Activated CD8-positive, alpha-beta memory T cell treated with anti-CD3 and anti-CD28 coated beads for 4 hours (primary cell): Measurements from ENCODE around the gene ABRACL.
A peak's percentile ranks its signal among the peaks of the same experiment; 100 is the strongest.
"Not testable (repeated sequence)": the region's sequence is repeated elsewhere in the genome, so short reads cannot be mapped to it uniquely, and the experiment has no call there.

Source experiments
- DNase-seq, 2 donors: peaks; one replicate each; pipeline ENCODE4 v3.0.0-alpha.2; 2020; ENCODE audit warnings: low read depth in 2 of 2

The ABRACL gene

GRCh38 chr6:139028658-139029469 is at the start of gene ABRACL:
ABRACL (plus strand) TSS chr6:139028745; CDS start chr6:139034161, 5,416 bp downstream.
- DNase-seq, result peak; percentile 62 to 76

GRCh38 chr6:138979365-138979764 is 49.2 kb upstream of the ABRACL start:
- DNase-seq, result no peak

GRCh38 chr6:138979813-138980668 is 48.5 kb upstream of the ABRACL start:
- no peak for DNase-seq

GRCh38 chr6:138981416-138981815 is 47.1 kb upstream of the ABRACL start:
- no peak for DNase-seq

GRCh38 chr6:138986578-138986977 is 42.0 kb upstream of the ABRACL start:
- DNase-seq, result no peak

- DNase-seq, result no peak
Observed at GRCh38 chr6:138987080-138987642, 41.4 kb upstream of the ABRACL start.

GRCh38 chr6:138987643-138988468 is 40.7 kb upstream of the ABRACL start, which contains the start of gene REPS1:
REPS1 (minus strand) TSS chr6:138988253; CDS start chr6:138987682, 571 bp downstream.
- peak; percentile 81 to 84 for DNase-seq

GRCh38 chr6:138988469-138988834 is 40.1 kb upstream of the ABRACL start:
- DNase-seq, result no peak

GRCh38 chr6:138989098-138989983 is 39.2 kb upstream of the ABRACL start:
- DNase-seq, result no peak

GRCh38 chr6:138991206-138991605 is 37.3 kb upstream of the ABRACL start:
- DNase-seq, result no peak

GRCh38 chr6:138992965-138993364 is 35.6 kb upstream of the ABRACL start:
- DNase-seq, result not testable (repeated sequence)

GRCh38 chr6:138993410-138993809 is 35.1 kb upstream of the ABRACL start:
- not testable (repeated sequence) for DNase-seq

- no peak for DNase-seq
Observed at GRCh38 chr6:138996524-138996923, 32.0 kb upstream of the ABRACL start.

GRCh38 chr6:138997136-138997535 is 31.4 kb upstream of the ABRACL start:
- DNase-seq, result no peak

- no peak for DNase-seq
Observed at GRCh38 chr6:138999949-139000725, 28.4 kb upstream of the ABRACL start.

- DNase-seq, result no peak
Observed at GRCh38 chr6:139003751-139004150, 24.8 kb upstream of the ABRACL start.

- no peak for DNase-seq
Observed at GRCh38 chr6:139006477-139006876, 22.1 kb upstream of the ABRACL start.

GRCh38 chr6:139007428-139007827 is 21.1 kb upstream of the ABRACL start:
- no peak for DNase-seq

- no peak for DNase-seq
Observed at GRCh38 chr6:139008117-139008516, 20.4 kb upstream of the ABRACL start.

GRCh38 chr6:139010674-139011073 is 17.9 kb upstream of the ABRACL start:
- DNase-seq, result no peak
